ENCODE measurements around the gene CNNM2. TPM values are rescaled to one million over a fixed set of nuclear protein-coding genes. Genes with fewer than 3 reads are reported as not detected.

Gene CNNM2
- total RNA-seq, 1 experiment from 2014 or later, result 23.1 TPM

DNA sequence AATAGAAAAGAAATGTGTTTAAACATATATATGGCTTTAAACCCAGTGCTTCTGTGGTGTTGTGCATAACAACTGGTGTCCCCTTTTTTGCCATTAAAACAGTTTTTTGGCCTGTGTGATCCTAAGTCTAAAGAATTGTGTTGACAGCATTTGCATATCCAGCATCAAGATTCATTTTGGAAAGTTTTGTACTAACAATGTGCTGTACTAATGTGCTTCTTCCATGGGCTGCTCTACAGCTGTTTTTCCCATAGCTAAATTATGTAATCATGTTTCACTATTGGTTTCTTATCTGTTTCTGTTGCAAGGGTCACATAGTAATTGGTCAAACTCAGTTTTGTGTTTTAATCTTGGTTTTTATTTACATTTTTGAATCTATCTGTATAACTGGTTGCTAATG lies 5.5 kb downstream of the CNNM2 start:
- CTCF ChIA-PET, result interaction anchor here (1.4 kb wide), 1 partner anchor 10 kb away, joined by 3 read pairs; no protein-coding TSS in a partner anchor
- POLR2A ChIA-PET, result no interaction called here
- Histone ChIP-seq H3K36me3 (ENCODE audit: control insufficient read depth in 1 of 2, insufficient read depth in 2 of 2, low read length in 2 of 2) (no peaks in the 10 kb centered on the region), H3K9ac (ENCODE audit: low read length) (no peak overlapping the region), H2AFZ (ENCODE audit: low read depth, low read length, poor library complexity, severe bottlenecking) (no peak overlapping the region), H3K4me3 (replicated peaks in 1 of 2; ENCODE audit: low read depth in 1 of 2, low read length in 2 of 2) (no peak overlapping the region), H3K79me2 (ENCODE audit: insufficient read depth, low read length) (peaks cover 31% of the 10 kb centered on the region), H3K4me2 (ENCODE audit: low read length) (no peak overlapping the region), H4K20me1 (ENCODE audit: insufficient read depth) (no peaks in the 10 kb centered on the region), H3K9me2 (ENCODE audit: insufficient read depth) (no peaks in the 10 kb centered on the region), H3K27me3 (ENCODE audit: insufficient read depth, low read length) (no peaks in the 10 kb centered on the region), H3K27ac (ENCODE audit: low read depth, low read length) (no peak overlapping the region), H3K4me1 (ENCODE audit: control insufficient read depth in 1 of 2, insufficient read depth in 2 of 2, low read length in 2 of 2) (peaks cover 3 to 8% of the 10 kb centered on the region in 2 experiments; a peak in 2 of 4 replicates), H3K9me3 (ENCODE audit: control insufficient read depth in 1 of 2, insufficient read depth in 1 of 2, low read depth in 1 of 2, low read length in 2 of 2) (no peaks in the 10 kb centered on the region)
- ATAC-seq (no peak), DNase-seq (ENCODE audit: low read depth, low spot score) (no peak)
- no peak for TF ChIP-seq RAD21 (IDR thresholded peaks at IDR 0.05; ENCODE audit: low read depth)
- TF ChIP-seq ZFX (IDR thresholded peaks at IDR 0.05), result no peak
- no peak for TF ChIP-seq MAX (IDR thresholded peaks at IDR 0.05)
- TF ChIP-seq EGR1 (IDR thresholded peaks at IDR 0.05; ENCODE audit: low read depth), result no peak
- TF ChIP-seq, protein P1, sequence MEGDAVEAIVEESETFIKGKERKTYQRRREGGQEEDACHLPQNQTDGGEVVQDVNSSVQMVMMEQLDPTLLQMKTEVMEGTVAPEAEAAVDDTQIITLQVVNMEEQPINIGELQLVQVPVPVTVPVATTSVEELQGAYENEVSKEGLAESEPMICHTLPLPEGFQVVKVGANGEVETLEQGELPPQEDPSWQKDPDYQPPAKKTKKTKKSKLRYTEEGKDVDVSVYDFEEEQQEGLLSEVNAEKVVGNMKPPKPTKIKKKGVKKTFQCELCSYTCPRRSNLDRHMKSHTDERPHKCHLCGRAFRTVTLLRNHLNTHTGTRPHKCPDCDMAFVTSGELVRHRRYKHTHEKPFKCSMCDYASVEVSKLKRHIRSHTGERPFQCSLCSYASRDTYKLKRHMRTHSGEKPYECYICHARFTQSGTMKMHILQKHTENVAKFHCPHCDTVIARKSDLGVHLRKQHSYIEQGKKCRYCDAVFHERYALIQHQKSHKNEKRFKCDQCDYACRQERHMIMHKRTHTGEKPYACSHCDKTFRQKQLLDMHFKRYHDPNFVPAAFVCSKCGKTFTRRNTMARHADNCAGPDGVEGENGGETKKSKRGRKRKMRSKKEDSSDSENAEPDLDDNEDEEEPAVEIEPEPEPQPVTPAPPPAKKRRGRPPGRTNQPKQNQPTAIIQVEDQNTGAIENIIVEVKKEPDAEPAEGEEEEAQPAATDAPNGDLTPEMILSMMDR (IDR thresholded peaks at IDR 0.05 in 2 of 3, conservative IDR thresholded peaks at IDR 0.05 in 1 of 3; ENCODE audit: borderline replicate concordance in 1 of 3, insufficient read depth in 1 of 3, low read depth in 2 of 3, low read length in 2 of 3), result no peak
- TF ChIP-seq FOSL1 (IDR thresholded peaks at IDR 0.05; ENCODE audit: low read depth), result no peak
- TF ChIP-seq SP1 (IDR thresholded peaks at IDR 0.05; ENCODE audit: low read depth), result no peak
- no peak for TF ChIP-seq EZH2phosphoT487 (IDR thresholded peaks at IDR 0.05; ENCODE audit: borderline replicate concordance)
- TF ChIP-seq TCF7L2 (IDR thresholded peaks at IDR 0.05; ENCODE audit: borderline replicate concordance, extremely low read depth, insufficient read depth, insufficient read length), result no peak
- TF ChIP-seq, protein P2, sequence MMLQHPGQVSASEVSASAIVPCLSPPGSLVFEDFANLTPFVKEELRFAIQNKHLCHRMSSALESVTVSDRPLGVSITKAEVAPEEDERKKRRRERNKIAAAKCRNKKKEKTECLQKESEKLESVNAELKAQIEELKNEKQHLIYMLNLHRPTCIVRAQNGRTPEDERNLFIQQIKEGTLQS (IDR thresholded peaks at IDR 0.05), result no peak
- TF ChIP-seq POLR2A (IDR thresholded peaks at IDR 0.05; ENCODE audit: borderline replicate concordance, extremely low read depth, insufficient read depth, insufficient read length), result no peak
- TF ChIP-seq SRF (IDR thresholded peaks at IDR 0.05; ENCODE audit: low read depth), result no peak
- TF ChIP-seq CEBPB (IDR thresholded peaks at IDR 0.05; ENCODE audit: low read depth), result no peak
- TF ChIP-seq CBX3 (IDR thresholded peaks at IDR 0.05; ENCODE audit: low read depth), result no peak
- TF ChIP-seq ELF1 (IDR thresholded peaks at IDR 0.05; ENCODE audit: borderline replicate concordance, low read depth), result no peak
- TF ChIP-seq SIN3A (IDR thresholded peaks at IDR 0.05; ENCODE audit: low read depth), result no peak
- RAD21 ChIA-PET (ENCODE audit: low non-redundant PET in 1 of 2, low total read pairs in 2 of 2, uncharacterized antibody in 2 of 2, unreplicated experiment in 2 of 2), result no interaction called here
- BruUV-seq (replicated peaks), result no TSS peak
- intact Hi-C loops (cut with micrococcal nuclease), result no loop called here
